ENCODE measurements around the gene WNT6. TPM values are rescaled to one million over a fixed set of nuclear protein-coding genes. Genes with fewer than 3 reads are reported as not detected.

The WNT6 gene
- polyA plus RNA-seq, 6 donors from 2014 or later, result 0.44 to 0.79 (median 0.57) TPM; not detected in 2

DNA sequence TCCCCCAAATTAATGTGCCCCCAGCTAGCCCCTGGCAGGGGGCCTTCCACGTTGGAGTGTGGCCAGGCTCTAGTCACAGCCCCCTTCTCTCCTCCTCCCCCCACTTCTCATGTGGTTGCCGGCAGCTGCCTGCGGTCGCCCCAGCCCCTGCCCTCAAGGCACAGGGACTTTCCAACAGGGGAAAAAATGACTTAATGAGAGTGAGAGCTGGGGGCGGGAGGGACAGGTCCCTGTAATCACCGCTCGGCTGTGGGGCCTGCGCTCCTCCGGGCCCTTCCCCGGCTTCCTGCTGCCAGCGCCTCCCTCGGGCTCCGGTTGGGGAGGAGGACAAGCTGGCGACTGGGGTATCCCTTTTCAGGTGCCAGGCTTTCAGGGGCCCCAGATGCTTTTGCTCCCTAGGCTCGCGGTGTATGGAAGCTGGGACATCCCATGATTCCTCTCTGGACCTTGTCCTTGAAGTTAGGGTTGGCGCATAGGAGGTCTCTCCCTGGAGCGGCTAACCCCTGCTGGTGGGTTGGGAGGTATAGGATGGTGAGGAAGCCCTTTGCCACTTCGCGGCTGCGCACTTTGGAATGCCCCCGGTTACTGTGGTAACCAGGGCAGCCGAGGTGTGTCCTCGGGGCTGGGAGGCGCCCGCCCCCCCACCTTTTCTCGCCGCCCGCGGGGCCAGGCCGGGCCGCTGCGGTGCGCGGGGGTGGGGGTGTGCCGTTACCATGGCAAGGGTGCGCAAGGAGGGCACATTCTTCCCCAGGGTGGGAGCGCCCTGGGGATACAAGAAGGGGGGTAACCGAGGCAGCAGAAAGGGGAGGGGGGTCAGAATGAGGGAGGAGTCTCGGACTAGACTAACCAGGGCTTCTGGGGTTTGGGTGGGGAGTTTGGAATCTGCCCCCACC is 37.1 kb downstream of the WNT6 start:
- DNase-seq (peak; percentile 96), ATAC-seq (ENCODE audit: low read depth in 2 of 2) (peak; percentile 59 to 61)
- no peaks in the 10 kb centered on the region for H3K36me3 Mint-ChIP-seq
- H3K9me3 Mint-ChIP-seq, result no peaks in the 10 kb centered on the region
- peak overlapping the region; percentile 97 to 100 (median 100) for H3K27ac Mint-ChIP-seq
- peaks cover 54 to 60% (median 55%) of the 10 kb centered on the region in 3 donors for H3K4me1 Mint-ChIP-seq
- peaks cover 12 to 21% (median 19%) of the 10 kb centered on the region in 3 donors for H3K27me3 Mint-ChIP-seq
- peak overlapping the region; percentile 76 to 94 (median 87) for H3K4me3 Mint-ChIP-seq

GRCh38 chr2:218897394-218898108 is 37.9 kb downstream of the WNT6 start:
- Mint-ChIP-seq H3K9me3 (no peaks in the 10 kb centered on the region), H3K36me3 (no peaks in the 10 kb centered on the region), H3K27ac (peak overlapping the region; percentile 96 to 100 (median 98)), H3K4me1 (peaks cover 48 to 55% (median 52%) of the 10 kb centered on the region in 3 donors), H3K4me3 (peak overlapping the region; percentile 80 to 94 (median 87)), H3K27me3 (peaks cover 20 to 29% (median 27%) of the 10 kb centered on the region in 3 donors)
- DNase-seq (no peak), ATAC-seq (ENCODE audit: low read depth in 2 of 2) (no peak)

DNA sequence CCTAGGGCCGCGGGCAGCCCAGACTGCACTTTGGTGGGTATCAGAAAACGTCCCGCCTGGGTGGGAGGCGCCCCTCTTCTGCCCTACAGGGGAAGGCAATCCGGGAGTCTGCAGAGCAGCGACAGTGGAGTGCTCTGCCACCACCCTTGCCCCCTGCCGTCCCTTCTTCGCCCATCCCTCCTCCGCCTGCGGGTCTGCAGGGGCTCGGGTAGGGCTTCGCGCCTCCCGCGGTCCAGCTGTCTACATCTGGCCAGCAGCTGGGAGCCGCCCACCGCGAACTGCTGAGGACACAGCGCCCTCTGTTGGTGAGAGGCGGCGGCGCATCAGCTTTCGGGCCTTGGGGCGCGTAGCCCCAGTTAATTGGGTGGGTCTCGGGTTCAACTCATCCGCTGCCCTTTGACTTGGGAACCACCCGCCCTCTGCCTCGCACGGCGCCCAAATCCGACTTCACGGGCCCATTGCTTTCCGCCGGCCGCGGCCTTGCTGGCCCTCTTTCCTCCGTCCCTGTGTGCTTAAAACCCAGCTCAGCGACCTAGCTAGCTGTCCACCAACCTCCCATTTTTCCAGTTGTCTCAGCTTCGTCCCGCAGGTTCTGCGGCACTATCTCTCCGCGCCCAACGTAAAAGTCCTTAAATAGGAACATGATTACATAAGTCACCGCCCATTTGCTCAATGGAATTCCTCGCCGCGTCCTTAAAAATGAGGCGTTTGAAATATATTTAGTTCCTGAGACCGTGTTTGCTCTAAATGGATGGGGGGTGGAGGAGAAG is 38.7 kb downstream of the WNT6 start:
- Mint-ChIP-seq H3K9me3 (no peaks in the 10 kb centered on the region), H3K36me3 (no peaks in the 10 kb centered on the region), H3K27ac (peak overlapping the region; percentile 84 to 100 (median 97)), H3K4me3 (peak overlapping the region; percentile 80 to 94 (median 85)), H3K27me3 (peaks cover 20 to 33% (median 30%) of the 10 kb centered on the region in 3 donors), H3K4me1 (peaks cover 44 to 54% (median 46%) of the 10 kb centered on the region in 3 donors)
- peak; percentile 13 to 17 for ATAC-seq (ENCODE audit: low read depth in 2 of 2)
- peak; percentile 80 for DNase-seq

- peak overlapping the region in 1 of 8 donors; percentile 48 for H3K4me3 Mint-ChIP-seq
- H3K27ac Mint-ChIP-seq, result no peak overlapping the region
- peaks cover 24 to 36% (median 35%) of the 10 kb centered on the region in 3 donors for H3K27me3 Mint-ChIP-seq
- no peak for ATAC-seq (ENCODE audit: low read depth in 2 of 2)
- H3K36me3 Mint-ChIP-seq, result peaks cover 0 to 4% of the 10 kb centered on the region in 2 donors
- H3K9me3 Mint-ChIP-seq, result no peaks in the 10 kb centered on the region
- no peak for DNase-seq
- H3K4me1 Mint-ChIP-seq, result peaks cover 35 to 45% (median 37%) of the 10 kb centered on the region in 3 donors
Measured at GRCh38 chr2:218899147-218899546, 39.5 kb downstream of the WNT6 start.

DNA sequence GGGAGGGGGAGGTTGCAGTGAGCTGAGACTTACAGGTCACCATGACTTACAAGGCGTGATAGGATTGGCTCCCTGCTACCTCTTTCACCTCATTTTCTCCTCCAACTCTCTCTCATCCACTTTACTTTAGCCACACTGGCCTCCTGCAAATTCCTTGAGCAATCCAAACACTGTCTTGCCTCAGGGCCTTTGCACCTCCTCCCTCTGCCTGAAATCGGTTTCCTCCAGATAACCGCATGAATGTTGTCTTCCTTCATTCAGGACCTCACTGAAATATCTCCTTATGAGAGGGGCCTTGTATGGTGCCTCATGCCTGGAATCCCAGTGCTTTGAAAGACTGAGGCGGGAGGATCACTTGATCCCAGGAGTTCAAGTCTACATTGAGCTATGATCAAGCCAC is 42.8 kb downstream of the WNT6 start:
- ATAC-seq (ENCODE audit: low read depth in 2 of 2) (no peak), DNase-seq (no peak)
- Mint-ChIP-seq H3K4me1 (peaks cover 10 to 17% (median 12%) of the 10 kb centered on the region in 3 donors), H3K36me3 (peaks cover 0 to 5% of the 10 kb centered on the region in 2 donors), H3K4me3 (peak overlapping the region in 1 of 8 donors; percentile 65), H3K27me3 (peaks cover 43 to 58% (median 54%) of the 10 kb centered on the region in 3 donors), H3K9me3 (no peaks in the 10 kb centered on the region), H3K27ac (no peak overlapping the region)

GRCh38 chr2:218904176-218904575 is 44.6 kb downstream of the WNT6 start:
- Mint-ChIP-seq H3K9me3 (no peaks in the 10 kb centered on the region), H3K27ac (no peak overlapping the region), H3K4me1 (peaks cover 8 to 13% (median 11%) of the 10 kb centered on the region in 3 donors), H3K36me3 (peaks cover 0 to 5% of the 10 kb centered on the region in 2 donors), H3K27me3 (peaks cover 48 to 58% (median 48%) of the 10 kb centered on the region in 3 donors), H3K4me3 (peak overlapping the region in 1 of 8 donors; percentile 3)
- no peak for DNase-seq
- ATAC-seq (ENCODE audit: low read depth in 2 of 2), result no peak

DNA sequence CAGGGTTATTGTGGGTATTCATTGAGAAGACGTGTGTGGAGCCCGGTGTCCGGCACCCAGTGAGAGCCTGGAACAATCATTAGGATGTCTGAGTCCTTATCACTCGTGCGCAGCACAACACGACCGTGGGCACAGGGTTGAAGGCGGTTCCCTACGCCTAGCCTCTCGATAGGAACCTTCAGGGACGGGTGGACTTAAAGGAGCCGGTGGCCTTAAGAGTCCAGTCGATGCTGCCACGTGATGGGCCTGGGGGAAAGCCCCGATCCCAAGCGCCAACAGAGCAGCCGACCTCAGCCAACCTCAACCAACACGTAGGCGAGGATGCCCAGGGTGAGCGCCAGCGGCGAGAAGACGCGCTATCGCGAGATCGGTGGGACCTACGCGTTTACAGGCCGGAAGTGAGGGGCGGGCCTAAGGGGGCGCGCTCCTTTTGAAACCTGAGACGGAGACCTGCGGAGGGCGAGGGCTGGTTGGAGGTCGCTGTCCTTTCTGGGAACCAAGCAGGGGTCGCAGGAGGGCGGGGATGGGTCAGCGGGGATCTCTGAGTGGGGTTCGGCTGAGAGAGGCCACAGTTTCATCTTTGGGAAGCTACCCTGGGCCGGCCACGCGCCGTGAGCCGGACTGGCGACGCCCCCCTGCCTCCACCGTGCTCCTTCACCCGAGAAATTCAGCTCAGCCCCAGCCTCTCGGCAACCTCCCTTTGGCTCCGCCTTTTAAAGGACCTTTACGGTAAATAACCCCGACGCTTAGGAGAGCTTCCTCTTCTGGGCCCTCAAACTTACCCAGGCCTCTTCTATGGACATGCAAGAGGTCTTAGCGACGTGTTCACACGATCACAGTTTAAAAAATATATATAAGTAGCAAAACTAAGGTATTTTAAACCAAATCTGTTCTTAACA is 49.4 kb downstream of the WNT6 start:
- peaks cover 24 to 41% (median 34%) of the 10 kb centered on the region in 3 donors for H3K27me3 Mint-ChIP-seq

DNA sequence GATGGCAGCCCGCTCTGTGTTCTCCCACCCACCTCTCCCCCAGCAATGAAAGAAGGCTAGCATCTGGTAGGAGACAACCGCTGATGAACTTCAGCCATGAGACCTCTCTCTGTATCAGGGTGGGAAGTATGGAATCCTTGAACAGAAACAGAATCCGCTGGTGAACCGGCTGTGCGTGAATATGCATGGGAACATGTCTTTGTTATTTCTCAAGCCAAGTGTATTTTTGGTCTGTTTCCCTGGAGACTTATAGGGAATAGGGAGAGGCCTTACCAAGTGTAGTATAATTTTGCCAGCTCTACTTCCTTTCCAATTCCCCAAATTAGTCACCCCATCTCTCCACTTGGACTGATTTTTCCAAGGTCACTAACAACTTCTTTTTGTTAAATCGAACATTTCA is 51.1 kb downstream of the WNT6 start:
- peaks cover 7 to 12% (median 9%) of the 10 kb centered on the region in 3 donors for H3K4me1 Mint-ChIP-seq
- no peak for ATAC-seq (ENCODE audit: low read depth in 2 of 2)
- DNase-seq, result no peak
- H3K9me3 Mint-ChIP-seq, result no peaks in the 10 kb centered on the region
- H3K36me3 Mint-ChIP-seq, result no peaks in the 10 kb centered on the region
- peaks cover 26 to 45% (median 30%) of the 10 kb centered on the region in 3 donors for H3K27me3 Mint-ChIP-seq
- H3K4me3 Mint-ChIP-seq, result peak overlapping the region in 3 of 8 donors; percentile 13 to 73 (median 34)
- no peak overlapping the region for H3K27ac Mint-ChIP-seq

More for the DNA sequence above, 49.4 kb downstream of the WNT6 start:
- Mint-ChIP-seq H3K4me1 (peaks cover 7 to 12% (median 9%) of the 10 kb centered on the region in 3 donors), H3K4me3 (peak overlapping the region; percentile 83 to 92 (median 89)), H3K27ac (peak overlapping the region; percentile 54 to 98 (median 90)), H3K36me3 (peaks cover 0 to 3% of the 10 kb centered on the region in 2 donors), H3K9me3 (no peaks in the 10 kb centered on the region)
- peak; percentile 96 to 97 for ATAC-seq (ENCODE audit: low read depth in 2 of 2)
- peak; percentile 83 for DNase-seq

DNA sequence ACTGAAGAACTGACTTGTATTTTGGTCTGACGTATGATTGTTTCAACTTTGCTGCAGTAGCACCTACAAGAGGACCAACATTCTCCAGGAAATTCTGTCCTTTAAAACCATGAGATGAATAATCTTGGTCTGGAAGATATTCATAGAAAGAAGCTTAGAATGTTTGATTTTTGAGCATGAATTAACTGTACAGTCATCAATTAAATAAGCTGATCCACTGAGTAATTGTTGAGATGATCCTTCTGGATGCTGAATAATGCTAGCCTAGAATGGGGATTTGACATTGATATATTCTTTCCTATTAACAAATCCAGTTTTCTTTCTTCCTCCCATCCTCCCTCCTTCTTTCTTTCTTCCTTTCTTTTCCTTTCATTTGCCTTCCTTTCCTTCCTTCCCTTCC is 60.9 kb downstream of the WNT6 start:
- H3K36me3 Mint-ChIP-seq, result peaks cover 0 to 25% of the 10 kb centered on the region in 2 donors
- H3K9me3 Mint-ChIP-seq, result peaks cover 8 to 33% (median 25%) of the 10 kb centered on the region in 7 donors
- no peak overlapping the region for H3K27ac Mint-ChIP-seq
- H3K27me3 Mint-ChIP-seq, result peaks cover 36 to 48% (median 46%) of the 10 kb centered on the region in 3 donors
- ATAC-seq (ENCODE audit: low read depth in 2 of 2) (no peak), DNase-seq (no peak)
- no peak overlapping the region for H3K4me3 Mint-ChIP-seq
- H3K4me1 Mint-ChIP-seq, result peaks cover 0 to 10% (median 4%) of the 10 kb centered on the region in 3 donors

Data from naive B cell (primary cell).